ENCODE data around the gene SULT6B1.
"Not testable (repeated sequence)": the region's sequence is repeated elsewhere in the genome, so short reads cannot be mapped to it uniquely, and the experiment has no call there.

SULT6B1 gene

GRCh38 chr2:37188570-37188969, at the start of gene SULT6B1:
TSS of gene SULT6B1 (minus strand) at chr2:37188670. CDS start at chr2:37188640, 30 bp downstream.
- no peak for FAIRE-seq

GRCh38 chr2:37232131-37232933, 43.9 kb upstream of the SULT6B1 start:
- no peak for DNase-seq (ENCODE audit: extremely low spot score, insufficient read length, low read depth)
- no peak for FAIRE-seq

More at GRCh38 chr2:37188570-37188969, at the start of gene SULT6B1:
- no peak for DNase-seq (ENCODE audit: extremely low spot score, insufficient read length, low read depth)

- FAIRE-seq, result peak; percentile 93
- peak; percentile 88 for DNase-seq (ENCODE audit: extremely low spot score, insufficient read length, low read depth)
Observed at GRCh38 chr2:37231241-37232130, 43.0 kb upstream of the SULT6B1 start, which contains the start of the genes CEBPZ and NDUFAF7. TSS of gene CEBPZ (minus strand) at chr2:37231596. CDS start at chr2:37231567, 29 bp downstream. TSS of gene NDUFAF7 (plus strand) at chr2:37231658. CDS start at chr2:37231706, 48 bp downstream.

GRCh38 chr2:37230581-37230980, 42.1 kb upstream of the SULT6B1 start:
- DNase-seq (ENCODE audit: extremely low spot score, insufficient read length, low read depth), result no peak
- FAIRE-seq, result no peak

- FAIRE-seq (no peak), DNase-seq (ENCODE audit: extremely low spot score, insufficient read length, low read depth) (no peak)
Observed at GRCh38 chr2:37228788-37229187, 40.3 kb upstream of the SULT6B1 start.

GRCh38 chr2:37226863-37227262, 38.4 kb upstream of the SULT6B1 start:
- DNase-seq (ENCODE audit: extremely low spot score, insufficient read length, low read depth) (no peak), FAIRE-seq (no peak)

GRCh38 chr2:37225129-37225528, 36.7 kb upstream of the SULT6B1 start:
- not testable (repeated sequence) for DNase-seq (ENCODE audit: extremely low spot score, insufficient read length, low read depth); FAIRE-seq

GRCh38 chr2:37224063-37224462, 35.6 kb upstream of the SULT6B1 start:
- FAIRE-seq, result no peak
- no peak for DNase-seq (ENCODE audit: extremely low spot score, insufficient read length, low read depth)

GRCh38 chr2:37223131-37223530, 34.7 kb upstream of the SULT6B1 start:
- FAIRE-seq, result no peak
- no peak for DNase-seq (ENCODE audit: extremely low spot score, insufficient read length, low read depth)

- FAIRE-seq (no peak), DNase-seq (ENCODE audit: extremely low spot score, insufficient read length, low read depth) (no peak)
Observed at GRCh38 chr2:37219046-37219445, 30.6 kb upstream of the SULT6B1 start.

- DNase-seq (ENCODE audit: extremely low spot score, insufficient read length, low read depth) (no peak), FAIRE-seq (no peak)
Observed at GRCh38 chr2:37215250-37215649, 26.8 kb upstream of the SULT6B1 start.

- no peak for DNase-seq (ENCODE audit: extremely low spot score, insufficient read length, low read depth)
- no peak for FAIRE-seq
Observed at GRCh38 chr2:37211939-37212338, 23.5 kb upstream of the SULT6B1 start.

GRCh38 chr2:37211212-37211611, 22.7 kb upstream of the SULT6B1 start:
- FAIRE-seq (no peak), DNase-seq (ENCODE audit: extremely low spot score, insufficient read length, low read depth) (no peak)

GRCh38 chr2:37206760-37207159, 18.3 kb upstream of the SULT6B1 start:
- not testable (repeated sequence) for DNase-seq (ENCODE audit: extremely low spot score, insufficient read length, low read depth); FAIRE-seq

GRCh38 chr2:37205689-37206341, 17.3 kb upstream of the SULT6B1 start:
- FAIRE-seq (no peak), DNase-seq (ENCODE audit: extremely low spot score, insufficient read length, low read depth) (no peak)

GRCh38 chr2:37205071-37205661, 16.7 kb upstream of the SULT6B1 start:
- FAIRE-seq; DNase-seq (ENCODE audit: extremely low spot score, insufficient read length, low read depth): not testable (repeated sequence)

- no peak for FAIRE-seq
Observed at GRCh38 chr2:37203708-37204107, 15.2 kb upstream of the SULT6B1 start.

GRCh38 chr2:37201766-37202165, 13.3 kb upstream of the SULT6B1 start:
- DNase-seq (ENCODE audit: extremely low spot score, insufficient read length, low read depth) (no peak), FAIRE-seq (no peak)

More at GRCh38 chr2:37203708-37204107, 15.2 kb upstream of the SULT6B1 start:
- no peak for DNase-seq (ENCODE audit: extremely low spot score, insufficient read length, low read depth)

- DNase-seq (ENCODE audit: extremely low spot score, insufficient read length, low read depth), result no peak
- no peak for FAIRE-seq
Observed at GRCh38 chr2:37201208-37201607, 12.7 kb upstream of the SULT6B1 start.

GRCh38 chr2:37198681-37199065, 10.2 kb upstream of the SULT6B1 start:
- DNase-seq (ENCODE audit: extremely low spot score, insufficient read length, low read depth) (no peak), FAIRE-seq (no peak)

Data from GM18507 (cell line).